HG02571 (cell line): ENCODE results near the gene CTSK.
"Not testable (repeated sequence)": the region's sequence is repeated elsewhere in the genome, so short reads cannot be mapped to it uniquely, and the experiment has no call there.

Source experiments
- ATAC-seq: cut with Tn5 transposase; IDR thresholded peaks from one replicate; pipeline ENCODE4 v1.9.1; 2021; ENCODE audit warnings: mild to moderate bottlenecking, moderate library complexity; ENCODE audit not compliant: unreplicated experiment

CTSK gene

GRCh38 chr1:150808121-150808520 lies at the start of gene CTSK:
Gene CTSK, minus strand, starts transcription at chr1:150808260. Its CDS starts 1,455 bp downstream, at chr1:150806805.
- ATAC-seq, result no peak

GRCh38 chr1:150852734-150853133 lies 44.7 kb upstream of the CTSK start:
- ATAC-seq, result not testable (repeated sequence)

GRCh38 chr1:150850801-150851362 lies 42.8 kb upstream of the CTSK start:
- not testable (repeated sequence) for ATAC-seq

GRCh38 chr1:150846473-150847146 lies 38.5 kb upstream of the CTSK start:
- ATAC-seq, result no peak

- no peak for ATAC-seq
These were observed 35.4 kb upstream of the CTSK start for GRCh38 chr1:150843474-150843873.

- no peak for ATAC-seq
These were observed 34.9 kb upstream of the CTSK start for GRCh38 chr1:150842964-150843363.

GRCh38 chr1:150842343-150842742 lies 34.3 kb upstream of the CTSK start:
- ATAC-seq, result no peak

GRCh38 chr1:150841626-150842025 lies 33.6 kb upstream of the CTSK start:
- no peak for ATAC-seq

GRCh38 chr1:150840850-150841249 lies 32.8 kb upstream of the CTSK start:
- ATAC-seq, result not testable (repeated sequence)

- ATAC-seq, result no peak
These were observed 28.2 kb upstream of the CTSK start for GRCh38 chr1:150836129-150836773.

- not testable (repeated sequence) for ATAC-seq
These were observed 25.9 kb upstream of the CTSK start for GRCh38 chr1:150833961-150834360.

GRCh38 chr1:150832597-150832996 lies 24.5 kb upstream of the CTSK start:
- ATAC-seq, result no peak

GRCh38 chr1:150829751-150830150 lies 21.7 kb upstream of the CTSK start:
- ATAC-seq, result no peak

- ATAC-seq, result no peak
These were observed 18.2 kb upstream of the CTSK start for GRCh38 chr1:150826299-150826698.

GRCh38 chr1:150820730-150821512 lies 12.9 kb upstream of the CTSK start:
- no peak for ATAC-seq

- ATAC-seq, result no peak
These were observed 7.8 kb upstream of the CTSK start for GRCh38 chr1:150815871-150816270.

- no peak for ATAC-seq
These were observed 5.1 kb upstream of the CTSK start for GRCh38 chr1:150813028-150813707.

GRCh38 chr1:150810958-150811659 lies 3.0 kb upstream of the CTSK start:
- no peak for ATAC-seq

- ATAC-seq, result no peak
These were observed 1.6 kb upstream of the CTSK start for GRCh38 chr1:150809651-150810050.

GRCh38 chr1:150808846-150809245 lies 786 bp upstream of the CTSK start:
- ATAC-seq, result no peak
